H1 (cell line): ENCODE results near the gene CRCP.

Experiments
- CREB1 ChIP-seq: IDR thresholded peaks from 2 replicates; pipeline ENCODE4 v1.6.1; 2012; ENCODE audit warnings: inconsistent platforms
- CTCF ChIP-seq, 3 experiments: IDR thresholded peaks; 1 replicate in 2 of 3; 2 replicates in 1 of 3; pipeline versions ENCODE4 v1.5.1 to v1.6.1; 2011; ENCODE audit warnings: low read length in 3 of 3, mild to moderate bottlenecking in 3 of 3, inconsistent platforms in 2 of 3, low read depth in 1 of 3, moderate library complexity in 1 of 3; ENCODE audit not compliant: insufficient read depth in 1 of 3; ENCODE audit errors: control extremely low read depth in 1 of 3
- EP300 ChIP-seq, 2 experiments: IDR thresholded peaks; 1 replicate in 1 of 2; 2 replicates in 1 of 2; pipeline ENCODE4 v1.6.1; 2011 to 2012; ENCODE audit warnings: low read depth in 2 of 2, low read length in 2 of 2, mild to moderate bottlenecking in 2 of 2, borderline replicate concordance in 1 of 2, inconsistent platforms in 1 of 2, moderate library complexity in 1 of 2
- HDAC6 ChIP-seq: IDR thresholded peaks from one replicate; pipeline ENCODE4 v1.7.1; 2012; ENCODE audit warnings: low read depth, mild to moderate bottlenecking, inconsistent platforms, low read length, moderate library complexity
- JUN ChIP-seq: IDR thresholded peaks from 2 replicates; pipeline ENCODE4 v1.6.1; 2011; ENCODE audit warnings: low read depth, mild to moderate bottlenecking, improper control_type of control experiment, low read length
- KDM1A ChIP-seq: fragments of 200-600, 300-600 bp; sonication (generic); IDR thresholded peaks from 2 replicates; pipeline ENCODE4 v1.7.1; 2016; ENCODE audit warnings: mild to moderate bottlenecking, low read length, borderline replicate concordance
- KDM5A ChIP-seq: fragments of 200-600 bp; IDR thresholded peaks from 2 replicates; pipeline ENCODE4 v1.7.1; 2012; ENCODE audit warnings: mild to moderate bottlenecking, low read length, inconsistent platforms, mixed read lengths
- POLR2AphosphoS5 ChIP-seq: IDR thresholded peaks from 2 replicates; pipeline ENCODE4 v1.6.1; 2011; ENCODE audit warnings: low read depth, low read length
- RNF2 ChIP-seq: fragments of 200-900, 300-1000 bp; sonication (generic); IDR thresholded peaks from 2 replicates; pipeline ENCODE4 v1.7.1; 2016; ENCODE audit warnings: borderline replicate concordance, low read depth, mild to moderate bottlenecking, antibody characterized with exemption, low read length; ENCODE audit not compliant: poor library complexity, severe bottlenecking; ENCODE audit errors: missing control alignments
- SP1 ChIP-seq: IDR thresholded peaks from 2 replicates; pipeline ENCODE4 v1.6.1; 2011; ENCODE audit warnings: low read depth, low read length
- TAF1 ChIP-seq: IDR thresholded peaks from 2 replicates; pipeline ENCODE4 v1.6.1; 2011; ENCODE audit warnings: mild to moderate bottlenecking, low read depth, low read length
- TAF7 ChIP-seq: optimal IDR thresholded peaks from 2 replicates; pipeline ENCODE3; 2011; ENCODE audit warnings: low read depth, mild to moderate bottlenecking, inconsistent platforms, low read length, moderate library complexity, borderline replicate concordance
- USF2 ChIP-seq: IDR thresholded peaks from 2 replicates; pipeline ENCODE4 v1.6.1; 2011; ENCODE audit warnings: low read length, improper control_type of control experiment
- TF ChIP-seq, protein P1 (sequence below): IDR thresholded peaks from 2 replicates; pipeline ENCODE4 v1.6.1; 2012; ENCODE audit warnings: low read length, inconsistent platforms

DNA sequence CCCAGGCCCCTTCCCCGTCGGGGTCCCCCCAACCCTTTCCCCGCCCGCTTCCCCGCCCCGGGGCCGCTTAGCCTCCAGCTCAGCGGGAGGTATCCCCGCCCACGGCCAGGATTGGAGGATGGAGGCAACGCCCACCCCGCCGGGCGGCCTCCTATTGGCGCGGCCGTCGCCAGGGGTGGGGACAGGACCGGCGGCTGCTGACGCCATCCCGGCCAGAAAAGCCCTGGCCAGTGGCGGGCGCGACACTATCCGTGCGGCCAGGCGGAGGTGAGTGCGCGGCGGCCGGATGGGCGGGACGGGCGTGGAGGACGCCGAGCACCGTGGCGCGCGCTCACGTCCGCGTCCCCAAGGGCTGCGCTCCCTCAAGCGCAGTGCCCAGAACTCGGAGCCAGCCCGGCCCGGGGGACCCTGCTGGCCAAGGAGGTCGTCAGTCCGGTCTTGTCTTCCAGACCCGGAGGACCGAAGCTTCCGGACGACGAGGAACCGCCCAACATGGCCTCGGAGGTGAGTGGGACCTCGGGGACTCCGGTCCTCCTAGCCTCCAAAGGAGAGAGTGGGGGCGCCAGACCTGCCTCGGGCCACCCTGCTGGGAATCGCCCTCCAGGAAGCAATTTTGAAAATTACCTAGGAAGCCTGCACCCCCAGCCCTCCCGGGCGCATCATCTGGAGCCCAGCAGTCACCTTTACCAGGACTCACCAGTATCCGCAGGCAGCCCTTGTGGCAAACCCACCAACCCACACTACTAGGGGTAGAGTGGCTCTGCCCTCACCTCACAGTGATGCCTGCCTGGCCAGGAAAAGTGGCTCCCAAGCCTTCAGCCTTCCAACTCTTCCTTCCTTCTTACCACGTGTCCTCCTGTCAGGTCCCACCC lies 38.8 kb upstream of the CRCP start, which contains the start of gene ASL:
- TF ChIP-seq SP1 = peak; percentile 88; the same call in 1 of the 2 replicates
- TF ChIP-seq TAF7 = peak; percentile 94
- no peak for TF ChIP-seq HDAC6
- no peak for TF ChIP-seq RNF2
- TF ChIP-seq EP300 (IDR thresholded peaks at IDR 0.05; ENCODE audit: borderline replicate concordance in 1 of 2, low read depth in 2 of 2, low read length in 2 of 2) = 0 out of 3 replicates have a peak, but pooled peaks of 1 of the 2 experiments have one; percentile 45
- peak; percentile 71 for TF ChIP-seq CREB1
- no peak for TF ChIP-seq KDM1A
- no peak for TF ChIP-seq USF2
- peak; percentile 86 for TF ChIP-seq POLR2AphosphoS5
- no peak for TF ChIP-seq KDM5A
- TF ChIP-seq CTCF (IDR thresholded peaks at IDR 0.05; ENCODE audit: control extremely low read depth in 1 of 3, insufficient read depth in 1 of 3, low read depth in 1 of 3, low read length in 3 of 3) = no peak
- TF ChIP-seq TAF1 = peak; percentile 97
- TF ChIP-seq JUN = no peak
- TF ChIP-seq, protein P1, sequence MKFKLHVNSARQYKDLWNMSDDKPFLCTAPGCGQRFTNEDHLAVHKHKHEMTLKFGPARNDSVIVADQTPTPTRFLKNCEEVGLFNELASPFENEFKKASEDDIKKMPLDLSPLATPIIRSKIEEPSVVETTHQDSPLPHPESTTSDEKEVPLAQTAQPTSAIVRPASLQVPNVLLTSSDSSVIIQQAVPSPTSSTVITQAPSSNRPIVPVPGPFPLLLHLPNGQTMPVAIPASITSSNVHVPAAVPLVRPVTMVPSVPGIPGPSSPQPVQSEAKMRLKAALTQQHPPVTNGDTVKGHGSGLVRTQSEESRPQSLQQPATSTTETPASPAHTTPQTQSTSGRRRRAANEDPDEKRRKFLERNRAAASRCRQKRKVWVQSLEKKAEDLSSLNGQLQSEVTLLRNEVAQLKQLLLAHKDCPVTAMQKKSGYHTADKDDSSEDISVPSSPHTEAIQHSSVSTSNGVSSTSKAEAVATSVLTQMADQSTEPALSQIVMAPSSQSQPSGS = no peak
